ENCODE measurements around the gene TOLLIP. TPM values are rescaled to one million over a fixed set of nuclear protein-coding genes. Genes with fewer than 3 reads are reported as not detected.

Gene TOLLIP
- total RNA-seq, 6 experiments from 2014 or later = 68.3 to 103 (median 88.0) TPM

- Histone ChIP-seq H3K4me3 (no peak overlapping the region), H3K27ac (no peak overlapping the region), H3K9me3 (no peaks in the 10 kb centered on the region), H3K4me1 (peaks cover 0 to 11% (median 5%) of the 10 kb centered on the region in 4 donors), H3K27me3 (no peaks in the 10 kb centered on the region), H3K36me3 (no peaks in the 10 kb centered on the region)
- intact Hi-C loops (cut with DNase I) = no loop called here
- ATAC-seq (no peak), DNase-seq (no peak)
- WGBS (ENCODE audit: insufficient coverage, low coverage, low lambda C conversion rate, missing lambda C conversion rate) = 85% methylated on average over 5 of the region's 13 CpGs
- TF ChIP-seq CTCF (IDR thresholded peaks at IDR 0.05) (no peak), POLR2A (IDR thresholded peaks at IDR 0.05) (no peak)
Observed at GRCh38 chr11:1258401-1259075, 50.9 kb downstream of the TOLLIP start.

DNA sequence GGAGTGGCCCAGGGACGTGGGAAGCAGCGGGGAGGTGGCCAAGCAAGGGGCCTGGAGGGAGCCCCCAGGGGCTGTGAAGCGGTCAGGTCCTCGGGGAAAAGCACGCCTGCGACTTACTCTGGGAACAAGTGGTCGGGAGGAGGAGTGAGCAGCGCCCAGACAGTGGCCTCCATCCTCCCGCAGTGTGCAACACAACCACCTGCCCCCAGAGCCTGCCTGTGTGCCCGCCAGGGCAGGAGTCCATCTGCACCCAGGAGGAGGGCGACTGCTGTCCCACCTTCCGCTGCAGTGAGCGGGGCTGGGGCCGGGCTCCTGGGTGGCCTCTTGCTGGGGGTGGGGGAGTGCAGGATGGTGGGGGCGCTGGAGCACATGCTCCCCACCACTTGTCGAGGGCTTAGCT lies 51.5 kb downstream of the TOLLIP start:
- Histone ChIP-seq H3K4me3 (no peak overlapping the region), H3K36me3 (no peaks in the 10 kb centered on the region), H3K4me1 (peaks cover 0 to 8% (median 3%) of the 10 kb centered on the region in 4 donors), H3K27me3 (no peaks in the 10 kb centered on the region), H3K9me3 (no peaks in the 10 kb centered on the region), H3K27ac (no peak overlapping the region)
- intact Hi-C loops (cut with DNase I) = no loop called here
- WGBS (ENCODE audit: insufficient coverage, low coverage, low lambda C conversion rate, missing lambda C conversion rate) = no CpG with 5 or more reads among the region's 16 CpGs
- DNase-seq (no peak), ATAC-seq (no peak)
- TF ChIP-seq CTCF (IDR thresholded peaks at IDR 0.05) = no peak
- TF ChIP-seq POLR2A (IDR thresholded peaks at IDR 0.05) = no peak

GRCh38 chr11:1257366-1257765 lies 52.1 kb downstream of the TOLLIP start:
- no peak for ATAC-seq
- no peak for TF ChIP-seq POLR2A (IDR thresholded peaks at IDR 0.05)
- TF ChIP-seq CTCF (IDR thresholded peaks at IDR 0.05) = no peak
- DNase-seq = no peak

GRCh38 chr11:1256257-1257045 lies 53.0 kb downstream of the TOLLIP start:
- TF ChIP-seq POLR2A (IDR thresholded peaks at IDR 0.05) = no peak
- no peak for TF ChIP-seq CTCF (IDR thresholded peaks at IDR 0.05)
- 25% methylated on average over 7 of the region's 26 CpGs for WGBS (ENCODE audit: insufficient coverage, low coverage, low lambda C conversion rate, missing lambda C conversion rate)
- Histone ChIP-seq H3K4me3 (no peak overlapping the region), H3K27me3 (no peaks in the 10 kb centered on the region), H3K9me3 (no peaks in the 10 kb centered on the region), H3K4me1 (no peaks in the 10 kb centered on the region), H3K27ac (no peak overlapping the region), H3K36me3 (no peaks in the 10 kb centered on the region)
- no peak for ATAC-seq
- no peak for DNase-seq
- intact Hi-C loops (cut with DNase I) = no loop called here

More at GRCh38 chr11:1257366-1257765, 52.1 kb downstream of the TOLLIP start:
- H3K4me3 ChIP-seq = no peak overlapping the region
- H3K4me1 ChIP-seq = peaks cover 0 to 5% (median 2%) of the 10 kb centered on the region in 4 donors
- 88% methylated on average over 3 of the region's 27 CpGs for WGBS (ENCODE audit: insufficient coverage, low coverage, low lambda C conversion rate, missing lambda C conversion rate)
- H3K27ac ChIP-seq = no peak overlapping the region
- H3K9me3 ChIP-seq = no peaks in the 10 kb centered on the region
- intact Hi-C loops (cut with DNase I) = no loop called here
- H3K36me3 ChIP-seq = no peaks in the 10 kb centered on the region
- no peaks in the 10 kb centered on the region for H3K27me3 ChIP-seq

Measured in right lobe of liver (tissue), 6 donors.